WTC11 (cell line): Measurements from ENCODE around the gene CPNE7. TPM values are rescaled to one million over a fixed set of nuclear protein-coding genes. Genes with fewer than 3 reads are reported as not detected.

Source experiments
- ATAC-seq: fragments of 200-7000 bp; cut with Tn5 transposase; 2 replicates; pipeline ENCODE4 v1.10.0; 2021; ENCODE audit warnings: mild to moderate bottlenecking, moderate library complexity
- CTCF ChIA-PET: fragments of 300-600 bp; sonication (Branson Sonifier 250); formaldehyde crosslinking; loops from one replicate; lab custom pipeline; 2021; ENCODE audit warnings: antibody characterized with exemption; lab: Charles Lee
- POLR2A ChIA-PET: fragments of 350-600 bp; sonication (Branson Sonifier 250); formaldehyde crosslinking; loops from one replicate; lab custom pipeline; 2021; ENCODE audit warnings: antibody characterized with exemption; lab: Charles Lee
- DNase-seq: peaks from one replicate; pipeline ENCODE4 v3.0.0; 2021; ENCODE audit warnings: low spot score
- H3K27ac Mint-ChIP-seq: 2 replicates; pipeline ENCODE4 v1.8.0; 2021; ENCODE audit warnings: mixed read lengths
- H3K27me3 Mint-ChIP-seq: 2 replicates; pipeline ENCODE4 v1.8.0; 2021; ENCODE audit warnings: low read depth, mild to moderate bottlenecking, moderate library complexity, mixed read lengths
- H3K36me3 Mint-ChIP-seq: 2 replicates; pipeline ENCODE4 v1.8.0; 2021; ENCODE audit warnings: mixed read lengths
- H3K4me1 Mint-ChIP-seq: 2 replicates; pipeline ENCODE4 v1.8.0; 2022; ENCODE audit warnings: mixed read lengths
- H3K4me3 Mint-ChIP-seq: 2 replicates; pipeline ENCODE4 v1.8.0; 2021; ENCODE audit warnings: mild to moderate bottlenecking, moderate library complexity, mixed read lengths
- H3K9me3 Mint-ChIP-seq: 2 replicates; pipeline ENCODE4 v1.8.0; 2021; ENCODE audit warnings: mixed read lengths
- ATF1 ChIP-seq: sonication (generic); formaldehyde crosslinking; IDR thresholded peaks from 2 replicates; pipeline ENCODE4 v1.8.1; 2023; ENCODE audit warnings: mild to moderate bottlenecking, moderate library complexity, missing genetic modification reagents
- CBFB ChIP-seq: sonication (generic); formaldehyde crosslinking; IDR thresholded peaks from 2 replicates; pipeline ENCODE4 v1.8.1; 2022; ENCODE audit warnings: mild to moderate bottlenecking, low read depth, missing genetic modification reagents
- ETV6 ChIP-seq: sonication (generic); formaldehyde crosslinking; IDR thresholded peaks from 2 replicates; pipeline ENCODE4 v1.8.1; 2022; ENCODE audit warnings: mild to moderate bottlenecking, missing genetic modification reagents
- GABPB1 ChIP-seq: sonication (generic); formaldehyde crosslinking; IDR thresholded peaks from 2 replicates; pipeline ENCODE4 v1.8.1; 2023; ENCODE audit warnings: mild to moderate bottlenecking, missing genetic modification reagents
- NFATC4 ChIP-seq: fragments of 250-450 bp; sonication (Bioruptor Pico); IDR thresholded peaks from 2 replicates; pipeline ENCODE4 v1.9.0; 2021; ENCODE audit warnings: mild to moderate bottlenecking
- SMAD4 ChIP-seq: sonication (generic); formaldehyde crosslinking; IDR thresholded peaks from 2 replicates; pipeline ENCODE4 v1.8.0; 2022; ENCODE audit warnings: mild to moderate bottlenecking, missing genetic modification reagents
- TCF7 ChIP-seq: sonication (generic); formaldehyde crosslinking; IDR thresholded peaks from 2 replicates; pipeline ENCODE4 v1.8.0; 2022; ENCODE audit warnings: mild to moderate bottlenecking, low read depth, missing genetic modification reagents, moderate library complexity
- ZNF121 ChIP-seq: sonication (generic); formaldehyde crosslinking; IDR thresholded peaks from 2 replicates; pipeline ENCODE4 v1.8.0; 2023; ENCODE audit warnings: missing genetic modification reagents
- ZNF138 ChIP-seq: sonication (generic); formaldehyde crosslinking; conservative IDR thresholded peaks from 2 replicates; pipeline ENCODE4 v1.8.1; 2022; ENCODE audit warnings: mild to moderate bottlenecking, moderate library complexity, missing genetic modification reagents
- ZNF396 ChIP-seq: fragments of 250-450 bp; sonication (Bioruptor Pico); IDR thresholded peaks from 2 replicates; pipeline ENCODE4 v1.8.0; 2021; ENCODE audit warnings: mild to moderate bottlenecking, moderate library complexity, borderline replicate concordance
- total RNA-seq: library from RNA; stranded (reverse); gene quantifications from 3 replicates; pipeline ENCODE4 v1.2.3, GENCODE V29; 2021
- TF ChIP-seq, protein P1 (sequence below): sonication (generic); formaldehyde crosslinking; IDR thresholded peaks from 2 replicates; pipeline ENCODE4 v1.8.1; 2022; ENCODE audit warnings: mild to moderate bottlenecking, missing genetic modification reagents, moderate library complexity, borderline replicate concordance
- TF ChIP-seq, protein P2 (sequence below): fragments of 250-450 bp; sonication (Bioruptor Pico); conservative IDR thresholded peaks from 2 replicates; pipeline ENCODE4 v1.9.0; 2021; ENCODE audit warnings: mild to moderate bottlenecking
- TF ChIP-seq, protein P3 (sequence below): sonication (generic); formaldehyde crosslinking; IDR thresholded peaks from 2 replicates; pipeline ENCODE4 v1.8.1; 2023; ENCODE audit warnings: mild to moderate bottlenecking, missing genetic modification reagents, moderate library complexity
- TF ChIP-seq, protein P4 (sequence below): sonication (generic); formaldehyde crosslinking; IDR thresholded peaks from 2 replicates; pipeline ENCODE4 v1.8.0; 2022; ENCODE audit warnings: mild to moderate bottlenecking, missing genetic modification reagents

CPNE7 gene
- total RNA-seq, 1 experiment from 2014 or later: 42.6 TPM

DNA sequence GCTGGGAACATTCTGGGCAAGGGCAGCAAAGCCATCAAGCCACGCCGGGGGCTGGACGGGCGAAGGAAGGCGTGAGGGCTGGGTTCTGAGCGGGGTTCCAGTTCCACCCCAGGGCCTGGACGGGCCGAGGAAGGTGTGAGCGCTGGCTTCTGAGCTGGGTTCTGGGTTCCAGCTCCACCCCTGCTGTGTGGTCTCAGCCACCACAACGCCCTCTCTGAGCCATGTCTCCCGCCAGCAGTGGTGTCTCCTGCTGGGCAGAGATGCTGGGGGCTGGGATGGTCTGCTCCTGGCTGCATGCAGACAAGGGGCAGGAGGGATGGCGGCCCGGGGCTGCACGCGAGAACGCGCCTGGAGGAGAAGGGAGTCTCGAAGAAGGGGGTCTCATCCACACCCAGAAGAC is 3.9 kb upstream of the CPNE7 start:
- peaks cover 10% of the 10 kb centered on the region for H3K4me1 Mint-ChIP-seq
- ATAC-seq: no peak
- POLR2A ChIA-PET: no interaction called here
- CTCF ChIA-PET: interaction anchor here (1.4 kb wide), 2 partner anchors 14 to 28 kb away, joined by 3 to 4 read pairs; no protein-coding TSS in a partner anchor
- H3K36me3 Mint-ChIP-seq: no peaks in the 10 kb centered on the region; the same call in 1 of the 2 replicates
- no peak for DNase-seq
- no peak overlapping the region for H3K27ac Mint-ChIP-seq
- TF ChIP-seq, protein P1, sequence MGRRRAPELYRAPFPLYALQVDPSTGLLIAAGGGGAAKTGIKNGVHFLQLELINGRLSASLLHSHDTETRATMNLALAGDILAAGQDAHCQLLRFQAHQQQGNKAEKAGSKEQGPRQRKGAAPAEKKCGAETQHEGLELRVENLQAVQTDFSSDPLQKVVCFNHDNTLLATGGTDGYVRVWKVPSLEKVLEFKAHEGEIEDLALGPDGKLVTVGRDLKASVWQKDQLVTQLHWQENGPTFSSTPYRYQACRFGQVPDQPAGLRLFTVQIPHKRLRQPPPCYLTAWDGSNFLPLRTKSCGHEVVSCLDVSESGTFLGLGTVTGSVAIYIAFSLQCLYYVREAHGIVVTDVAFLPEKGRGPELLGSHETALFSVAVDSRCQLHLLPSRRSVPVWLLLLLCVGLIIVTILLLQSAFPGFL (CRISPR knock-in tag): peak; percentile 73; the same call in 1 of the 2 replicates
- TF ChIP-seq ZNF138 (CRISPR knock-in tag): no peak
- H3K27me3 Mint-ChIP-seq: peaks cover 3% of the 10 kb centered on the region
- H3K4me3 Mint-ChIP-seq: no peak overlapping the region
- H3K9me3 Mint-ChIP-seq: no peaks in the 10 kb centered on the region

DNA sequence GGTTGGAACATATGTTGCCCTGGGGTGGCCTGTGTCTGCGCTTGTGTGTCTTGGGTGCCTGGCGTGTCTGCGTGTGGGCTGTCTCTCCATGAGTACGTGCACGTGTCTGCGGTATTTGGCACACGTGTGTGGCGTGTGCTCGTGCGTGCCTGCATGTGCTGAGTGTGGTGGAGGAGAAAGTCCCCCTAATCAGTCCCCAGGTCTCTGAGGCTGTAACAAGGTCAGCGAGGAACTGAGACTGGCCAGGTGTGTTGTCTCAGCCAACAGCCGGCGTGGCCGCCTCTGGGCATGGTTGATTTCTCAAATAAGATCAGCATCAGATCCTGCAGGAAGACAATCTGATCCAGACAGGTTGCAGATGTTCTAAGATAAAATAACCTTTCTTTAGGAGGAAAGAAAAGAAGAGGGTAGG is 3.5 kb upstream of the CPNE7 start:
- DNase-seq (no peak), ATAC-seq (no peak)
- TF ChIP-seq ZNF121: no peak
- no peak for TF ChIP-seq CBFB (CRISPR knock-in tag)
- TF ChIP-seq ZNF396: no peak
- no peak for TF ChIP-seq ETV6 (CRISPR knock-in tag)
- no peak for TF ChIP-seq ATF1 (CRISPR knock-in tag)
- no peak for TF ChIP-seq GABPB1 (CRISPR knock-in tag)
- TF ChIP-seq, protein P2, sequence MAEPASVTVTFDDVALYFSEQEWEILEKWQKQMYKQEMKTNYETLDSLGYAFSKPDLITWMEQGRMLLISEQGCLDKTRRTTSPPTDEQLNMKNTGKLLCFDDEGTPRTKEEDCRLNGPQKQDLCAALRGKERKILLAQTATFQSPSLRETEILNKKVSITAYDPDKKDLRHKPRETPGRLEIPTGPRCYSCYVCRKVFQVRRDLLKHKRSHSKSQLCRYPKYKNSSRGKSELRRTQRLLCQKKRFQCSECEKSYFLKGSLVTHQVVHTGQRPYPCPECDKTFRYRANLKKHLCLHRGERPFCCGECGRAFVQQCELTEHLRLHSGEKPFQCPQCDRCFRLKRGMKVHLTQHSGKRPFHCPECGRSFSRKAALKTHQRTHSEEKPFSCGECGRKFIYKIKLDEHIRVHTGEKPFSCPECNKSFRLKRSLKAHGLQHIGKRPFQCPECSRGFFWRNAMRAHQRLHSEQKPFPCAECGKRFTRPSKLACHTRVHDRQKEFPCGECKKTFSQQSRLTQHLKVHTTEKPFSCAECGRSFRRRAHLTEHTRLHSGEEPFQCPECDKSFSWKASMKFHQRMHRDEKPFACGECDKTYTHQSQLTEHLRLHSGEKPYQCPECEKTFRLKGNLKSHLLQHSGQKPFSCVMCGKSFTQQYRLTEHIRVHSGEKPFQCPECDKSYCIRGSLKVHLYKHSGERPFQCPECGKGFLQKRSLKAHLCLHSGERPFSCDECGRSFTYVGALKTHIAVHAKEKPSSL (CRISPR knock-in tag): no peak
- H3K4me1 Mint-ChIP-seq: peaks cover 10% of the 10 kb centered on the region
- H3K4me3 Mint-ChIP-seq: no peak overlapping the region
- H3K27me3 Mint-ChIP-seq: peaks cover 3% of the 10 kb centered on the region
- no peak overlapping the region for H3K27ac Mint-ChIP-seq
- H3K36me3 Mint-ChIP-seq: no peaks in the 10 kb centered on the region; the same call in 1 of the 2 replicates
- ChIA-PET POLR2A (no interaction called here), CTCF (interaction anchor here (1.4 kb wide), 2 partner anchors 15 to 28 kb away, joined by 3 to 4 read pairs; no protein-coding TSS in a partner anchor)
- H3K9me3 Mint-ChIP-seq: no peaks in the 10 kb centered on the region

DNA sequence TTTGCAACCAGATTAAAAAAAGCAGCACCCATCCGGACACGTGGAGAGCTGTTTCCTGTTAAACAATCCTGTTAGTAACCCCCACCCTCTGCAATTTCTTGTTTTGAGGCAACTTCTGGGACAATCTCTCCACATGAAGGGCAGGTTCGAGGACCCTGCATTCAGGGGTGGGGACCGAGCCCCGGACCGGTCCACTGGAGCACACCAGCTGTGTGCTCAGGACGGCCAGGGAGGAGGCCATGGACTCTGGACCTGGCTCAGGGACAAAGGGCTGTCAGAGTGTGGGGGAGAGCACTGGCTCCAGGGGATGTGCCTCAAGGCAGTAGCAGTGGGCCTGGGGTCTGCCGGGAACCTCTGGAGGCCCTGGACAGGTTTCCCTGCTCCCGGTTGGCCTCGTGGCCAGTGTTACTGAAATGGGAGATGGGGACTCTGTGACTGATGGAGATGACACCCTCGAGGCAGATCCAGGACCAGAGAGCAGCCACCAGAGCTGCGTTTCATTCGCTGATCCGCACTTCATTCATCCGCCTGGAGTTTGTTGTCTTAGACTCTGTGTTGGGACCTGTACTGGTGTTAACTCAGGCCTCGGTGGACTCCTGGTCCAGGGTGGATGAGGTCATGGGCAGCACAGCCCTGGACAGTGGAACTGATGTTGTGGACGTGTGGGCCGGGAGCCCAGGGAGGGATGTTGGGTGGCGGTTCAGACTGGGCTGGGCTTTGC is 2.9 kb upstream of the CPNE7 start:
- ATAC-seq: no peak
- Mint-ChIP-seq H3K27ac (no peak overlapping the region), H3K9me3 (no peaks in the 10 kb centered on the region)
- CTCF ChIA-PET: interaction anchor here (1.4 kb wide), 2 partner anchors 15 to 27 kb away, joined by 3 to 4 read pairs; no protein-coding TSS in a partner anchor
- no peak for DNase-seq
- no peak for TF ChIP-seq SMAD4
- TF ChIP-seq, protein P3, sequence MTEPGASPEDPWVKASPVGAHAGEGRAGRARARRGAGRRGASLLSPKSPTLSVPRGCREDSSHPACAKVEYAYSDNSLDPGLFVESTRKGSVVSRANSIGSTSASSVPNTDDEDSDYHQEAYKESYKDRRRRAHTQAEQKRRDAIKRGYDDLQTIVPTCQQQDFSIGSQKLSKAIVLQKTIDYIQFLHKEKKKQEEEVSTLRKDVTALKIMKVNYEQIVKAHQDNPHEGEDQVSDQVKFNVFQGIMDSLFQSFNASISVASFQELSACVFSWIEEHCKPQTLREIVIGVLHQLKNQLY (CRISPR knock-in tag): no peak
- TF ChIP-seq, protein P4, sequence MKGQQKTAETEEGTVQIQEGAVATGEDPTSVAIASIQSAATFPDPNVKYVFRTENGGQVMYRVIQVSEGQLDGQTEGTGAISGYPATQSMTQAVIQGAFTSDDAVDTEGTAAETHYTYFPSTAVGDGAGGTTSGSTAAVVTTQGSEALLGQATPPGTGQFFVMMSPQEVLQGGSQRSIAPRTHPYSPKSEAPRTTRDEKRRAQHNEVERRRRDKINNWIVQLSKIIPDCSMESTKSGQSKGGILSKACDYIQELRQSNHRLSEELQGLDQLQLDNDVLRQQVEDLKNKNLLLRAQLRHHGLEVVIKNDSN (CRISPR knock-in tag): no peak
- no peak for TF ChIP-seq NFATC4 (CRISPR knock-in tag)
- TF ChIP-seq GABPB1 (CRISPR knock-in tag): peak; percentile 49
- no peak for TF ChIP-seq TCF7
- TF ChIP-seq, all 79 proteins: peak for 1
- POLR2A ChIA-PET: no interaction called here
- Mint-ChIP-seq H3K4me3 (peak overlapping the region; percentile 8; the same call in 1 of the 2 replicates), H3K4me1 (peaks cover 9% of the 10 kb centered on the region), H3K27me3 (peaks cover 8% of the 10 kb centered on the region), H3K36me3 (no peaks in the 10 kb centered on the region; the same call in 1 of the 2 replicates)
